ENCODE data around the gene NRCAM. TPM values are rescaled to one million over a fixed set of nuclear protein-coding genes. Genes with fewer than 3 reads are reported as not detected.

The NRCAM gene
- total RNA-seq, 2 donors from 2014 or later, result 17.9 to 28.2 TPM

GRCh38 chr7:108457871-108458270 is 1.6 kb upstream of the NRCAM start:
- no peaks in the 10 kb centered on the region for H3K9me3 ChIP-seq (ENCODE audit: control insufficient read depth, low read length)
- no peak overlapping the region for H3K4me3 ChIP-seq (ENCODE audit: low read length)
- Mint-ChIP-seq H3K27ac (no peak overlapping the region), H3K4me1 (peaks cover 10% of the 10 kb centered on the region), H3K27me3 (ENCODE audit: insufficient read depth) (peaks cover 53% of the 10 kb centered on the region), H3K36me3 (ENCODE audit: low read depth) (no peaks in the 10 kb centered on the region), H3K4me3 (no peak overlapping the region), H3K9me3 (no peaks in the 10 kb centered on the region)
- no peak overlapping the region for H3K27ac ChIP-seq (ENCODE audit: low read depth, low read length)
- H3K9ac ChIP-seq (ENCODE audit: extremely low read depth, low read length, poor library complexity, severe bottlenecking), result no peak overlapping the region
- no peaks in the 10 kb centered on the region for H3K36me3 ChIP-seq (ENCODE audit: control insufficient read depth, insufficient read depth, low read length)
- no peaks in the 10 kb centered on the region for H3K4me1 ChIP-seq (ENCODE audit: control insufficient read depth, insufficient read depth, low read length)
- peaks cover 38% of the 10 kb centered on the region for H3K27me3 ChIP-seq (ENCODE audit: control insufficient read depth, insufficient read depth, low read length, poor library complexity, severe bottlenecking)
- DNase-seq, result no peak
- no peak for TF ChIP-seq CTCF (conservative IDR thresholded peaks at IDR 0.05)

- 22 to 37% methylated on average over 11 to 18 of the region's 19 CpGs for WGBS, 2 experiments (ENCODE audit: insufficient coverage in 1 of 2, insufficient read length in 1 of 2)
- peak; percentile 62 for DNase-seq
- Histone ChIP-seq H3K27ac (ENCODE audit: low read depth, low read length) (no peak overlapping the region), H3K4me3 (ENCODE audit: low read length) (peak overlapping the region; percentile 82), H3K36me3 (ENCODE audit: control insufficient read depth, insufficient read depth, low read length) (no peaks in the 10 kb centered on the region), H3K4me1 (ENCODE audit: control insufficient read depth, insufficient read depth, low read length) (no peaks in the 10 kb centered on the region), H3K9me3 (ENCODE audit: control insufficient read depth, low read length) (no peaks in the 10 kb centered on the region), H3K9ac (ENCODE audit: extremely low read depth, low read length, poor library complexity, severe bottlenecking) (no peak overlapping the region), H3K27me3 (ENCODE audit: control insufficient read depth, insufficient read depth, low read length, poor library complexity, severe bottlenecking) (peaks cover 38% of the 10 kb centered on the region)
- Mint-ChIP-seq H3K9me3 (no peaks in the 10 kb centered on the region), H3K4me1 (peaks cover 10% of the 10 kb centered on the region), H3K27me3 (ENCODE audit: insufficient read depth) (peaks cover 61% of the 10 kb centered on the region), H3K27ac (no peak overlapping the region), H3K36me3 (ENCODE audit: low read depth) (no peaks in the 10 kb centered on the region), H3K4me3 (peak overlapping the region; percentile 72)
- TF ChIP-seq CTCF (conservative IDR thresholded peaks at IDR 0.05), result no peak
Observed at GRCh38 chr7:108456845-108457540, 757 bp upstream of the NRCAM start.

- WGBS, 2 experiments (ENCODE audit: insufficient coverage in 1 of 2, insufficient read length in 1 of 2), result 0% methylated on average over 9 to 47 of the region's 47 CpGs
- H3K27ac ChIP-seq (ENCODE audit: low read depth, low read length), result no peak overlapping the region
- no peak for TF ChIP-seq CTCF (conservative IDR thresholded peaks at IDR 0.05)
- peaks cover 69% of the 10 kb centered on the region for H3K27me3 Mint-ChIP-seq (ENCODE audit: insufficient read depth)
- peak overlapping the region; percentile 13 for H3K9ac ChIP-seq (ENCODE audit: extremely low read depth, low read length, poor library complexity, severe bottlenecking)
- no peak for DNase-seq
- peak overlapping the region; percentile 82 for H3K4me3 ChIP-seq (ENCODE audit: low read length)
- peaks cover 10% of the 10 kb centered on the region for H3K4me1 Mint-ChIP-seq
- no peaks in the 10 kb centered on the region for H3K9me3 Mint-ChIP-seq
- no peaks in the 10 kb centered on the region for H3K4me1 ChIP-seq (ENCODE audit: control insufficient read depth, insufficient read depth, low read length)
- peaks cover 38% of the 10 kb centered on the region for H3K27me3 ChIP-seq (ENCODE audit: control insufficient read depth, insufficient read depth, low read length, poor library complexity, severe bottlenecking)
- H3K36me3 ChIP-seq (ENCODE audit: control insufficient read depth, insufficient read depth, low read length), result no peaks in the 10 kb centered on the region
- no peaks in the 10 kb centered on the region for H3K36me3 Mint-ChIP-seq (ENCODE audit: low read depth)
- no peak overlapping the region for H3K27ac Mint-ChIP-seq
- H3K9me3 ChIP-seq (ENCODE audit: control insufficient read depth, low read length), result no peaks in the 10 kb centered on the region
- H3K4me3 Mint-ChIP-seq, result peak overlapping the region; percentile 72
Observed at GRCh38 chr7:108455551-108455997, 662 bp downstream of the NRCAM start.
